Lower leg skin (tissue), 3 donors: ENCODE data around the gene ST14.

Experiments used
- CTCF ChIP-seq, 3 donors: fragments of 450-650 bp; IDR thresholded peaks; one replicate each; pipeline ENCODE4 v1.5.1; 2016; ENCODE audit warnings: antibody characterized with exemption in 3 of 3, mild to moderate bottlenecking in 3 of 3, moderate library complexity in 2 of 3
- POLR2A ChIP-seq, 2 donors: fragments of 450-650 bp; IDR thresholded peaks; one replicate each; pipeline ENCODE4 v1.6.1; 2016 to 2017; ENCODE audit warnings: antibody characterized with exemption in 2 of 2, mild to moderate bottlenecking in 1 of 2, moderate library complexity in 1 of 2

- TF ChIP-seq CTCF (IDR thresholded peaks at IDR 0.05), result no peak
- TF ChIP-seq POLR2A (IDR thresholded peaks at IDR 0.05), result no peak
These were observed 15.1 kb downstream of the ST14 start for GRCh38 chr11:130174642-130175041.
